ENCODE data around the gene RDH11. TPM values are rescaled to one million over a fixed set of nuclear protein-coding genes. Genes with fewer than 3 reads are reported as not detected.

The RDH11 gene
- total RNA-seq, 1 experiment from 2014 or later, result 54.6 TPM

DNA sequence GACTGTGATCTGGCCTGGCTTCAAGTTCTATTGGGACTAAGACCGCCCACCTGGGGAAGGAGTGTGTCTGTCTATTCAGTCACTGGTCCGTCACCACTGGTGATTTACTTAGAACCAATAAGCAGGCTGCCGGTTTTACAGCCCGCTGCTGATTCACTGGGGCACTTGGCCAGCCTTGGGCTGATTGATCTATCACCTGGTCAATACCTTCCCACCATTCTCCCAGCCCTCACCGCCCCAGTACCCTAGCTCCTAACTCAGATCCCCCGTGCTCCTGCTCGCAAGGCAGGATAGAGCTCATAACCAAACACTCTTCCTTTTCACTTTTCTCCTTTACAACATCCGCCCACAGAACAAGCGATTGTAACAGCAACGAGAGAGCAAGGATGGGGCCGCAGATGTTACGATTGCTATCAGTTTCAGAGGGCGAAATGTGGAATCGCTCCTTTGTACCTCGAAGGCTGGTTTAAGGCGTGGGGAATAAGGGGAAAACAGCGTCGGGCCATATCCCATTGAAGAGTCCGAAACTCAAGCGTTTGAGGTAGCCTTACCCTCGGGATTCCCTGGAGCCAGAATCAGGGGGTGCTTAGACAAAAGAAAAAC, 672 bp downstream of the RDH11 start (continued):
- TF ChIP-seq CTCF (IDR thresholded peaks at IDR 0.05 in 2 of 3, conservative IDR thresholded peaks at IDR 0.05 in 1 of 3; ENCODE audit: borderline replicate concordance in 1 of 3, insufficient read depth in 1 of 3, low read depth in 2 of 3, low read length in 2 of 3), result no peak

DNA sequence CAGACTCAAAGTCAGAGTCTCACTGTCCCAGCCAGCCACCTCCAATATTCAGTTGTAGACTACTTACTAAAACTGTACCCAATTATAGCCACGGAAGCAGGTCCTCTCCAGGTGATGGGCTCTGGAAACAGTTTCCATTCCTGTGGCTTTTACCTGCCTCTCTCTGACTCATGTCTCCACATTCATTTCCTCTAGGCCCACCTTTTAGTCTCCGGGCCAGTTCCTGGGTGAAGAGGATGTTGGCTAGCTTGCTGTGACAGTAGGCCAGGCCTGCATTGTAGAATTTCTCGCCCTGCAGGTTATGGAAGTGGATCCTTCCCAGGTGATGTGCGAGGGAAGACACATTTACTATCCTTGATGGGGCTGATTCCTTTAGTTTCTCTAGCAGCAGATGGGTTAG, 5.6 kb downstream of the RDH11 start:
- no peaks in the 10 kb centered on the region for H3K9me3 ChIP-seq (ENCODE audit: control insufficient read depth in 1 of 2, insufficient read depth in 1 of 2, low read depth in 1 of 2, low read length in 2 of 2)
- no peak overlapping the region for H3K27ac ChIP-seq (ENCODE audit: low read depth, low read length)
- peaks cover 38 to 63% of the 10 kb centered on the region in 2 experiments for H3K36me3 ChIP-seq (ENCODE audit: control insufficient read depth in 1 of 2, insufficient read depth in 2 of 2, low read length in 2 of 2)
- no peak overlapping the region for H3K4me3 ChIP-seq (replicated peaks in 1 of 2; ENCODE audit: low read depth in 1 of 2, low read length in 2 of 2)
- no peaks in the 10 kb centered on the region for H3K9me2 ChIP-seq (ENCODE audit: insufficient read depth)
- RAD21 ChIA-PET (ENCODE audit: low non-redundant PET in 1 of 2, low total read pairs in 2 of 2, uncharacterized antibody in 2 of 2, unreplicated experiment in 2 of 2), result no interaction called here
- H3K9ac ChIP-seq (ENCODE audit: low read length), result no peak overlapping the region
- peaks cover 42% of the 10 kb centered on the region for H3K79me2 ChIP-seq (ENCODE audit: insufficient read depth, low read length)
- no TSS peak for BruUV-seq (replicated peaks)
- intact Hi-C loops (cut with micrococcal nuclease), result no loop called here
- ATAC-seq, result no peak
- H2AFZ ChIP-seq (ENCODE audit: low read depth, low read length, poor library complexity, severe bottlenecking), result no peak overlapping the region
- DNase-seq (ENCODE audit: low read depth, low spot score), result no peak
- H3K4me1 ChIP-seq (ENCODE audit: control insufficient read depth in 1 of 2, insufficient read depth in 2 of 2, low read length in 2 of 2), result peaks cover 6 to 16% of the 10 kb centered on the region in 2 experiments; a peak in 3 of 4 replicates
- H3K27me3 ChIP-seq (ENCODE audit: insufficient read depth, low read length), result no peaks in the 10 kb centered on the region
- no peaks in the 10 kb centered on the region for H4K20me1 ChIP-seq (ENCODE audit: insufficient read depth)
- no peak overlapping the region for H3K4me2 ChIP-seq (ENCODE audit: low read length)
- CTCF ChIA-PET, result no interaction called here
- no peak for TF ChIP-seq EZH2 (IDR thresholded peaks at IDR 0.05)
- no peak for TF ChIP-seq JUND (IDR thresholded peaks at IDR 0.05)
- TF ChIP-seq SP1 (IDR thresholded peaks at IDR 0.05; ENCODE audit: low read depth), result no peak
- TF ChIP-seq ZNF274 (IDR thresholded peaks at IDR 0.05; ENCODE audit: low read depth, low read length), result no peak
- TF ChIP-seq MAX (IDR thresholded peaks at IDR 0.05), result no peak
- TF ChIP-seq TCF7L2 (IDR thresholded peaks at IDR 0.05; ENCODE audit: borderline replicate concordance, extremely low read depth, insufficient read depth, insufficient read length), result no peak
- TF ChIP-seq, protein P1, sequence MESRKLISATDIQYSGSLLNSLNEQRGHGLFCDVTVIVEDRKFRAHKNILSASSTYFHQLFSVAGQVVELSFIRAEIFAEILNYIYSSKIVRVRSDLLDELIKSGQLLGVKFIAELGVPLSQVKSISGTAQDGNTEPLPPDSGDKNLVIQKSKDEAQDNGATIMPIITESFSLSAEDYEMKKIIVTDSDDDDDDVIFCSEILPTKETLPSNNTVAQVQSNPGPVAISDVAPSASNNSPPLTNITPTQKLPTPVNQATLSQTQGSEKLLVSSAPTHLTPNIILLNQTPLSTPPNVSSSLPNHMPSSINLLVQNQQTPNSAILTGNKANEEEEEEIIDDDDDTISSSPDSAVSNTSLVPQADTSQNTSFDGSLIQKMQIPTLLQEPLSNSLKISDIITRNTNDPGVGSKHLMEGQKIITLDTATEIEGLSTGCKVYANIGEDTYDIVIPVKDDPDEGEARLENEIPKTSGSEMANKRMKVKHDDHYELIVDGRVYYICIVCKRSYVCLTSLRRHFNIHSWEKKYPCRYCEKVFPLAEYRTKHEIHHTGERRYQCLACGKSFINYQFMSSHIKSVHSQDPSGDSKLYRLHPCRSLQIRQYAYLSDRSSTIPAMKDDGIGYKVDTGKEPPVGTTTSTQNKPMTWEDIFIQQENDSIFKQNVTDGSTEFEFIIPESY (IDR thresholded peaks at IDR 0.05; ENCODE audit: extremely low read depth, insufficient replicate concordance, low read length), result no peak
- TF ChIP-seq FOSL1 (IDR thresholded peaks at IDR 0.05; ENCODE audit: low read depth), result no peak
- no peak for TF ChIP-seq CBX3 (IDR thresholded peaks at IDR 0.05; ENCODE audit: low read depth)
- POLR2A ChIA-PET, result interaction anchor here (1.0 kb wide), 1 partner anchor 11 kb away, joined by 7 read pairs; no protein-coding TSS in a partner anchor
